Panc1 (cell line): ENCODE results near the gene PEX13. TPM values are rescaled to one million over a fixed set of nuclear protein-coding genes. Genes with fewer than 3 reads are reported as not detected.

Experiments
- ATAC-seq: fragments of 200-7000 bp; cut with Tn5 transposase; 2 replicates; pipeline ENCODE4 v1.9.1; 2020; ENCODE audit warnings: mild to moderate bottlenecking, moderate library complexity
- BruUV-seq: library from RNA; stranded (reverse); fragments of 400-500 nt; replicated peaks from 2 replicates; lab custom pipeline; 2021; lab: Mats Ljungman, UMichigan
- CTCF ChIA-PET: fragments of 300-600 bp; sonication (Branson Sonifier 250); formaldehyde crosslinking; loops from one replicate; lab custom pipeline; 2022; ENCODE audit warnings: antibody characterized with exemption; lab: Charles Lee
- POLR2A ChIA-PET: fragments of 300-600 bp; sonication (Branson Sonifier 250); formaldehyde crosslinking; loops from one replicate; lab custom pipeline; 2022; ENCODE audit warnings: antibody characterized with exemption; lab: Charles Lee
- DNase-seq: peaks from one replicate; pipeline ENCODE4 v3.0.0-alpha.2; 2010; ENCODE audit warnings: low read depth, low spot score
- H3K27ac ChIP-seq: 2 replicates; pipeline ENCODE4 v1.5.1; 2011; ENCODE audit warnings: mild to moderate bottlenecking, low read length, inconsistent platforms
- H3K27me3 ChIP-seq: fragments of 200-500 bp; sonication (Bioruptor generic); 2 replicates; pipeline ENCODE4 v1.6.0; 2014; ENCODE audit warnings: low read length, inconsistent platforms; ENCODE audit not compliant: control insufficient read depth, insufficient read depth
- H3K36me3 ChIP-seq: fragments of 200-500 bp; sonication (Bioruptor generic); 2 replicates; pipeline ENCODE4 v1.5.1; 2014; ENCODE audit warnings: inconsistent platforms, mild to moderate bottlenecking, low read length, moderate library complexity; ENCODE audit not compliant: control insufficient read depth, insufficient read depth
- H3K4me1 ChIP-seq: 2 replicates; pipeline ENCODE4 v1.5.1; 2011; ENCODE audit warnings: inconsistent platforms, mild to moderate bottlenecking, low read length, moderate library complexity; ENCODE audit not compliant: control insufficient read depth, insufficient read depth
- H3K4me3 ChIP-seq, 2 experiments: 2 replicates each; pipeline ENCODE4 v1.5.1; 2011 to 2012; ENCODE audit warnings: low read depth in 2 of 2, low read length in 2 of 2, mild to moderate bottlenecking in 2 of 2, inconsistent platforms in 1 of 2, moderate library complexity in 1 of 2
- H3K9me3 ChIP-seq: fragments of 200-500 bp; sonication (Bioruptor generic); 2 replicates; pipeline ENCODE4 v1.5.1; 2014; ENCODE audit warnings: low read depth, mild to moderate bottlenecking, inconsistent platforms, low read length, moderate library complexity; ENCODE audit not compliant: control insufficient read depth, insufficient read depth
- CTCF ChIP-seq: fragments of 450-650 bp; IDR thresholded peaks from 2 replicates; pipeline ENCODE4 v1.5.1; 2017; ENCODE audit warnings: mild to moderate bottlenecking
- POLR2AphosphoS5 ChIP-seq: IDR thresholded peaks from 2 replicates; pipeline ENCODE4 v1.6.1; 2012; ENCODE audit warnings: mild to moderate bottlenecking, low read depth, low read length, moderate library complexity
- REST ChIP-seq, 2 experiments: IDR thresholded peaks; 2 replicates each; pipeline ENCODE4 v1.6.1; 2011 to 2012; ENCODE audit warnings: low read depth in 2 of 2, control low read depth in 1 of 2, low read length in 1 of 2, mild to moderate bottlenecking in 1 of 2, moderate library complexity in 1 of 2; ENCODE audit not compliant: insufficient read depth in 1 of 2
- SIN3A ChIP-seq: IDR thresholded peaks from 2 replicates; pipeline ENCODE4 v1.6.1; 2012; ENCODE audit warnings: low read depth, mild to moderate bottlenecking, low read length, moderate library complexity, borderline replicate concordance; ENCODE audit not compliant: insufficient read depth
- TCF7L2 ChIP-seq: IDR thresholded peaks from 2 replicates; pipeline ENCODE4 v1.6.1; 2011; ENCODE audit warnings: mild to moderate bottlenecking, low read depth, low read length, inconsistent platforms
- in situ Hi-C: cut with HindIII; loops from 2 replicates; pipeline ENCODE4 v1.10.0; 2016; ENCODE audit warnings: low sequenced_read_pairs, low pct_unique_long_range_greater_than_20kb
- intact Hi-C: fragments of 100-400 bp; cut with micrococcal nuclease; formaldehyde crosslinking; loops from one replicate; pipeline ENCODE4 v1.10.0; 2022; ENCODE audit not compliant: unreplicated experiment
- total RNA-seq: library from RNA; stranded (reverse); gene quantifications from one replicate; pipeline ENCODE4 v1.2.1, GENCODE V29; 2021; ENCODE audit not compliant: unreplicated experiment

PEX13 gene
- total RNA-seq, 1 experiment from 2014 or later: 24.7 TPM

- BruUV-seq: no TSS peak
- ATAC-seq (peak; percentile 53), DNase-seq (no peak)
- in situ Hi-C loops: no loop called here
- Histone ChIP-seq H3K27ac (no peak overlapping the region), H3K4me1 (no peaks in the 10 kb centered on the region), H3K9me3 (no peaks in the 10 kb centered on the region), H3K27me3 (no peaks in the 10 kb centered on the region), H3K4me3 (no peak overlapping the region), H3K36me3 (no peaks in the 10 kb centered on the region)
- intact Hi-C loops: no loop called here
- CTCF ChIA-PET: interaction anchor here (0.6 kb wide), 1 partner anchor 158 kb away, joined by 11 read pairs; no protein-coding TSS in a partner anchor
- no peak for TF ChIP-seq SIN3A
- no peak for TF ChIP-seq CTCF
- no peak for TF ChIP-seq TCF7L2
- TF ChIP-seq POLR2AphosphoS5: no peak
- TF ChIP-seq REST (IDR thresholded peaks at IDR 0.05; ENCODE audit: insufficient read depth in 1 of 2, low read depth in 2 of 2, low read length in 1 of 2): no peak
- POLR2A ChIA-PET: no interaction called here
Measured at GRCh38 chr2:60973705-60974104, 43.8 kb upstream of the PEX13 start.

- POLR2A ChIA-PET: no interaction called here
- no TSS peak for BruUV-seq
- H3K36me3 ChIP-seq: no peaks in the 10 kb centered on the region
- no peaks in the 10 kb centered on the region for H3K4me1 ChIP-seq
- no peaks in the 10 kb centered on the region for H3K9me3 ChIP-seq
- in situ Hi-C loops (no loop called here), intact Hi-C loops (no loop called here)
- H3K27me3 ChIP-seq: no peaks in the 10 kb centered on the region
- no peak overlapping the region for H3K4me3 ChIP-seq
- no peak for TF ChIP-seq SIN3A
- no peak for TF ChIP-seq CTCF
- no peak for TF ChIP-seq POLR2AphosphoS5
- TF ChIP-seq TCF7L2: no peak
- no peak for TF ChIP-seq REST (IDR thresholded peaks at IDR 0.05; ENCODE audit: insufficient read depth in 1 of 2, low read depth in 2 of 2, low read length in 1 of 2)
- CTCF ChIA-PET: interaction anchor here (0.9 kb wide), 1 partner anchor 11 kb away, joined by 3 read pairs; no protein-coding TSS in a partner anchor
- no peak for ATAC-seq
- DNase-seq: no peak
- no peak overlapping the region for H3K27ac ChIP-seq
Measured at GRCh38 chr2:60974652-60975051, 42.9 kb upstream of the PEX13 start.
